K562 (cell line): Measurements from ENCODE around the gene DYRK2. TPM values are rescaled to one million over a fixed set of nuclear protein-coding genes. Genes with fewer than 3 reads are reported as not detected.
A peak's percentile ranks its signal among the peaks of the same experiment; 100 is the strongest.

Source experiments
- ARID4B ChIP-seq: sonication (generic); formaldehyde crosslinking; IDR thresholded peaks from 2 replicates; pipeline ENCODE4 v1.8.0; 2022; ENCODE audit warnings: mild to moderate bottlenecking, missing genetic modification reagents
- ATF4 ChIP-seq: fragments of 450-650 bp; formaldehyde crosslinking; IDR thresholded peaks from 2 replicates; pipeline ENCODE4 v1.4.0; 2022; ENCODE audit warnings: mild to moderate bottlenecking, moderate library complexity
- CHD4 ChIP-seq: fragments of 200-600 bp; sonication (generic); IDR thresholded peaks from 3 replicates; pipeline ENCODE4 v1.6.1; 2012; ENCODE audit warnings: low read depth, mild to moderate bottlenecking, mixed read lengths, low read length, inconsistent platforms; ENCODE audit not compliant: insufficient read depth, insufficient replicate concordance, poor library complexity, severe bottlenecking
- FIP1L1 ChIP-seq: fragments of 200-400 bp; formaldehyde crosslinking; IDR thresholded peaks from 2 replicates; pipeline ENCODE4 v1.6.1; 2018; ENCODE audit warnings: mild to moderate bottlenecking, low read depth, low read length; ENCODE audit not compliant: poor library complexity, severe bottlenecking
- HDAC2 ChIP-seq: fragments of 450-650 bp; IDR thresholded peaks from 2 replicates; pipeline ENCODE4 v1.6.1; 2016; ENCODE audit warnings: mild to moderate bottlenecking
- HDAC8 ChIP-seq: fragments of 450-650 bp; IDR thresholded peaks from 2 replicates; pipeline ENCODE4 v1.6.1; 2016; ENCODE audit warnings: mild to moderate bottlenecking, missing genetic modification characterization, moderate library complexity, missing compliant biosample characterization
- HES1 ChIP-seq: fragments of 450-650 bp; IDR thresholded peaks from 2 replicates; pipeline ENCODE4 v1.6.1; 2016; ENCODE audit warnings: low read depth, mild to moderate bottlenecking, moderate library complexity
- MNT ChIP-seq, 2 experiments: fragments of 450-650 bp; conservative IDR thresholded peaks; 2 replicates each; pipeline ENCODE4 v1.6.1; 2017; ENCODE audit warnings: mild to moderate bottlenecking in 2 of 2, moderate library complexity in 2 of 2
- MTA2 ChIP-seq: fragments of 450-650 bp; IDR thresholded peaks from 2 replicates; pipeline ENCODE4 v1.6.1; 2016; ENCODE audit warnings: low read depth
- RBFOX2 ChIP-seq: fragments of 200-400 bp; formaldehyde crosslinking; IDR thresholded peaks from 2 replicates; pipeline ENCODE4 v1.6.1; 2017; ENCODE audit warnings: low read depth, mild to moderate bottlenecking, low read length, moderate library complexity
- RNF2 ChIP-seq: sonication (generic); IDR thresholded peaks from 2 replicates; pipeline ENCODE4 v1.6.1; 2016
- SMARCB1 ChIP-seq: IDR thresholded peaks from 2 replicates; pipeline ENCODE4 v1.6.1; 2011; ENCODE audit warnings: improper control_type of control experiment, low read depth; ENCODE audit not compliant: insufficient read length
- SRSF3 ChIP-seq: fragments of 200-400 bp; formaldehyde crosslinking; IDR thresholded peaks from 2 replicates; pipeline ENCODE4 v1.6.1; 2016; ENCODE audit warnings: mild to moderate bottlenecking, low read length, moderate library complexity; ENCODE audit not compliant: insufficient read depth
- ZBTB2 ChIP-seq: fragments of 450-650 bp; IDR thresholded peaks from 2 replicates; pipeline ENCODE4 v1.6.1; 2016; ENCODE audit warnings: antibody characterized with exemption
- ZNF197 ChIP-seq: fragments of 200-800 bp; sonication (Bioruptor generic); IDR thresholded peaks from 2 replicates; pipeline ENCODE4 v1.6.1; 2016; ENCODE audit warnings: low read depth, missing genetic modification characterization, missing compliant biosample characterization
- ZNF224 ChIP-seq: sonication (generic); formaldehyde crosslinking; IDR thresholded peaks from 2 replicates; pipeline ENCODE4 v1.8.0; 2022; ENCODE audit warnings: mild to moderate bottlenecking, missing genetic modification reagents
- ZNF23 ChIP-seq: fragments of 250-450 bp; sonication (Bioruptor Pico); IDR thresholded peaks from 2 replicates; pipeline ENCODE4 v1.4.0; 2020; ENCODE audit warnings: mild to moderate bottlenecking
- ZNF764 ChIP-seq: fragments of 250-450 bp; sonication (Bioruptor Pico); IDR thresholded peaks from 2 replicates; pipeline ENCODE4 v1.4.0; 2020; ENCODE audit warnings: low read depth, mild to moderate bottlenecking, moderate library complexity
- polyA plus RNA-seq, 8 experiments: library from polyadenylated mRNA; depleted of rRNA in 4 of 8; stranded (reverse) in 5 of 8; unstranded in 3 of 8; fragments of >200 nt; fragmentation: Nextera tagmentation in 2 of 8; fragmentation: Illumina TruSeq in 1 of 8; extraction: Ambion mirVana in 2 of 8; extraction: Trizol in 1 of 8; gene quantifications; 2 replicates each; pipeline versions ENCODE4 v1.2.1 to v1.2.3, GENCODE V29; 2011 to 2014; ENCODE audit warnings: inconsistent platforms in 1 of 8, missing spikeins in 1 of 8
- total RNA-seq, 7 experiments: library from RNA; depleted of rRNA in 6 of 7; stranded (reverse); fragments of >200 nt in 6 of 7; fragmentation: Illumina TruSeq in 2 of 7; extraction: Trizol in 2 of 7; gene quantifications; 2 replicates each; pipeline versions ENCODE4 v1.2.1 to v1.2.3, GENCODE V29; 2011 to 2021; ENCODE audit warnings: low replicate concordance in 1 of 7

The DYRK2 gene
- total and polyA plus RNA-seq, 9 of the 15 experiments (the other 6 are each of a cell fraction or from before 2014, with no cell fraction given): 1.7 to 15.4 (median 8.4) TPM

- TF ChIP-seq ZBTB2: no peak
- no peak for TF ChIP-seq ZNF764 (CRISPR knock-in tag)
- TF ChIP-seq SRSF3: no peak
- TF ChIP-seq HDAC2: no peak
- TF ChIP-seq HES1: no peak
- peak; percentile 52 for TF ChIP-seq FIP1L1
- no peak for TF ChIP-seq RNF2
- TF ChIP-seq MNT (conservative IDR thresholded peaks at IDR 0.05): no peak
- peak; percentile 69 for TF ChIP-seq RBFOX2
- TF ChIP-seq MTA2: no peak
- TF ChIP-seq ZNF224: no peak
- TF ChIP-seq SMARCB1: no peak
- TF ChIP-seq ATF4: no peak
- TF ChIP-seq ZNF23: no peak
- TF ChIP-seq ARID4B (CRISPR knock-in tag): no peak
- no peak for TF ChIP-seq ZNF197 (CRISPR knock-in tag)
- no peak for TF ChIP-seq HDAC8
- TF ChIP-seq CHD4: no peak
Observed at GRCh38 chr12:67648521-67649260, at the start of gene DYRK2 (continued).
